Adipocyte (in vitro differentiated cells): ENCODE measurements around the gene CLPTM1L.
"Not testable (repeated sequence)": the region's sequence is repeated elsewhere in the genome, so short reads cannot be mapped to it uniquely, and the experiment has no call there.

Experiments used
- DNase-seq: peaks from one replicate; pipeline ENCODE4 v3.0.0-alpha.2; 2015; ENCODE audit warnings: low read depth
- H3K27me3 ChIP-seq: replicated peaks from 2 replicates; pipeline ENCODE4 v1.7.0; 2013; ENCODE audit warnings: mild to moderate bottlenecking, low read length, moderate library complexity; ENCODE audit not compliant: control insufficient read depth, insufficient read depth
- H3K36me3 ChIP-seq: 2 replicates; pipeline ENCODE4 v1.7.0; 2013; ENCODE audit warnings: low read length, mild to moderate bottlenecking, moderate library complexity; ENCODE audit not compliant: control insufficient read depth, insufficient read depth, severe bottlenecking
- H3K4me1 ChIP-seq: 2 replicates; pipeline ENCODE4 v1.7.0; 2013; ENCODE audit warnings: mild to moderate bottlenecking, low read length, moderate library complexity; ENCODE audit not compliant: control insufficient read depth, insufficient read depth
- H3K4me3 ChIP-seq: 2 replicates; pipeline ENCODE4 v1.7.0; 2013; ENCODE audit warnings: mild to moderate bottlenecking, low read length, moderate library complexity
- H3K9ac ChIP-seq: 2 replicates; pipeline ENCODE4 v1.7.0; 2013; ENCODE audit warnings: mild to moderate bottlenecking, low read length, moderate library complexity
- H3K9me3 ChIP-seq: 2 replicates; pipeline ENCODE4 v1.7.0; 2013; ENCODE audit warnings: mild to moderate bottlenecking, low read length, moderate library complexity; ENCODE audit not compliant: control insufficient read depth

CLPTM1L gene

GRCh38 chr5:1329111-1329579 is 15.8 kb downstream of the CLPTM1L start:
- DNase-seq = no peak
- no peaks in the 10 kb centered on the region for H3K27me3 ChIP-seq
- no peak overlapping the region for H3K9ac ChIP-seq
- H3K4me1 ChIP-seq = peaks cover 23% of the 10 kb centered on the region
- no peak overlapping the region for H3K4me3 ChIP-seq
- peaks cover 53% of the 10 kb centered on the region for H3K36me3 ChIP-seq
- peaks cover 9% of the 10 kb centered on the region for H3K9me3 ChIP-seq

- H3K9ac ChIP-seq, H3K27me3 ChIP-seq, DNase-seq, H3K9me3 ChIP-seq: not testable (repeated sequence)
- Histone ChIP-seq H3K4me1 (peaks cover 23% of the 10 kb centered on the region), H3K4me3 (peak overlapping the region; percentile 34), H3K36me3 (peaks cover 53% of the 10 kb centered on the region)
These were observed 16.4 kb downstream of the CLPTM1L start for GRCh38 chr5:1328237-1329110.

GRCh38 chr5:1326901-1327756 is 17.8 kb downstream of the CLPTM1L start:
- H3K27me3 ChIP-seq, H3K9ac ChIP-seq, H3K4me3 ChIP-seq, H3K9me3 ChIP-seq: not testable (repeated sequence)
- peak; percentile 8 for DNase-seq
- H3K36me3 ChIP-seq = peaks cover 49% of the 10 kb centered on the region
- peaks cover 23% of the 10 kb centered on the region for H3K4me1 ChIP-seq

GRCh38 chr5:1326532-1326875 is 18.4 kb downstream of the CLPTM1L start:
- Histone ChIP-seq H3K4me1 (peaks cover 23% of the 10 kb centered on the region), H3K36me3 (peaks cover 49% of the 10 kb centered on the region)
- not testable (repeated sequence) for H3K4me3 ChIP-seq, H3K27me3 ChIP-seq, DNase-seq, H3K9ac ChIP-seq, H3K9me3 ChIP-seq

GRCh38 chr5:1325870-1326531 is 18.9 kb downstream of the CLPTM1L start:
- H3K9ac ChIP-seq = no peak overlapping the region
- peaks cover 23% of the 10 kb centered on the region for H3K4me1 ChIP-seq
- peaks cover 50% of the 10 kb centered on the region for H3K36me3 ChIP-seq
- no peak overlapping the region for H3K4me3 ChIP-seq
- no peaks in the 10 kb centered on the region for H3K27me3 ChIP-seq
- no peak for DNase-seq
- H3K9me3 ChIP-seq = peaks cover 9% of the 10 kb centered on the region

- Histone ChIP-seq H3K4me1 (peaks cover 23% of the 10 kb centered on the region), H3K4me3 (no peak overlapping the region), H3K9ac (no peak overlapping the region), H3K9me3 (peaks cover 9% of the 10 kb centered on the region), H3K27me3 (no peaks in the 10 kb centered on the region), H3K36me3 (peaks cover 54% of the 10 kb centered on the region)
- DNase-seq = no peak
These were observed 19.6 kb downstream of the CLPTM1L start for GRCh38 chr5:1325191-1325741.

GRCh38 chr5:1324719-1325190 is 20.1 kb downstream of the CLPTM1L start:
- H3K4me3 ChIP-seq = no peak overlapping the region

GRCh38 chr5:1324301-1324700 is 20.6 kb downstream of the CLPTM1L start:
- H3K36me3 ChIP-seq = peaks cover 58% of the 10 kb centered on the region

More at GRCh38 chr5:1324719-1325190, 20.1 kb downstream of the CLPTM1L start:
- peaks cover 9% of the 10 kb centered on the region for H3K9me3 ChIP-seq
- no peak for DNase-seq
- H3K36me3 ChIP-seq = peaks cover 54% of the 10 kb centered on the region
- H3K4me1 ChIP-seq = peaks cover 23% of the 10 kb centered on the region
- H3K9ac ChIP-seq = no peak overlapping the region
- H3K27me3 ChIP-seq = no peaks in the 10 kb centered on the region

GRCh38 chr5:1323803-1324173 is 21.1 kb downstream of the CLPTM1L start:
- Histone ChIP-seq H3K9ac (no peak overlapping the region), H3K9me3 (peaks cover 7% of the 10 kb centered on the region), H3K36me3 (peaks cover 62% of the 10 kb centered on the region), H3K27me3 (no peaks in the 10 kb centered on the region), H3K4me3 (no peak overlapping the region), H3K4me1 (peaks cover 19% of the 10 kb centered on the region)
- no peak for DNase-seq

More at GRCh38 chr5:1324301-1324700, 20.6 kb downstream of the CLPTM1L start:
- H3K27me3 ChIP-seq = no peaks in the 10 kb centered on the region
- H3K9me3 ChIP-seq = peaks cover 9% of the 10 kb centered on the region
- peaks cover 23% of the 10 kb centered on the region for H3K4me1 ChIP-seq
- no peak overlapping the region for H3K9ac ChIP-seq
- no peak for DNase-seq
- no peak overlapping the region for H3K4me3 ChIP-seq

- Histone ChIP-seq H3K9ac (no peak overlapping the region), H3K27me3 (no peaks in the 10 kb centered on the region), H3K9me3 (peaks cover 1% of the 10 kb centered on the region), H3K4me1 (peaks cover 13% of the 10 kb centered on the region), H3K4me3 (no peak overlapping the region), H3K36me3 (peaks cover 68% of the 10 kb centered on the region)
- DNase-seq = no peak
These were observed 21.7 kb downstream of the CLPTM1L start for GRCh38 chr5:1322955-1323802.
